Left hindlimb (tissue), 1 donor: ENCODE results near the gene RNF151.
A peak's percentile ranks its signal among the peaks of the same experiment; 100 is the strongest.
"Not testable (repeated sequence)": the region's sequence is repeated elsewhere in the genome, so short reads cannot be mapped to it uniquely, and the experiment has no call there.

ENCODE experiments used
- DNase-seq: peaks from one replicate; pipeline ENCODE4 v3.0.0-alpha.2; 2018

Gene RNF151

DNA sequence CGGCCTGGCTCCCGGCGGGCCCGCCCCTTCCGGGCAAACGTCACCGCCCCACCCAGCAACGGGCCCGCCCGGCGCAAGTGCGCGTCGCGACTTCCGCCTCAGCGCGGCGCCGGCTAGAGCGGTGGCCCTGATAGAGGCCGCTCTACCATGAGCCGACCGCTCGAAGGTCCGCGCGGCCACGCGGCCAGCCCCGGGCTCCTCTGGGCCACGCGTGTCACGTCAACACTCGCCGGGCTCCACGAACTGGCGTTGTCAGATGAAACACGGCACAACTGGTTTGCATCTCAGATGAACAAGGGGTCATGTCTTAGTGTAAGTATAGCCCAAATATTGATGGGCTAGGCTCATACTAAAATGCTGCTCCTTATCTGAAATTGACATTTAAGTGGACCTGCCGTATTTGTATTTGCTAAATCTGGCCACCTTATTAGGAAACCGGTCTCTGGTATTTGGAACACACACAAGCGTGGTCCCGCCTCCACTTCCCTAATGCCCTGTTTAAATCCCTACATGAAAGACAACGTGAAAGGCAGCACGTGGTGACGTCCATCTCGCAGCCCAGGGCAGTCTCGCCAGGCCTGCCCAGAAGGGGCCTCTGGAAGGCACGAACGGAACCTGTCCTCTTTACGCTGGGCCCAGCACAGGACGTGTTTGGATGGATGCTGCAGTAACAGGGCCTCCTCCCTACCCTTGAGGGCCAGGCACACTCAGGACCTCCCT, 43.3 kb downstream of the RNF151 start, which contains the start of gene ZNF598:
TSS of gene ZNF598 (minus strand) at position 31 of the 720 bp plus-strand sequence.
- peak; percentile 89 for DNase-seq

DNA sequence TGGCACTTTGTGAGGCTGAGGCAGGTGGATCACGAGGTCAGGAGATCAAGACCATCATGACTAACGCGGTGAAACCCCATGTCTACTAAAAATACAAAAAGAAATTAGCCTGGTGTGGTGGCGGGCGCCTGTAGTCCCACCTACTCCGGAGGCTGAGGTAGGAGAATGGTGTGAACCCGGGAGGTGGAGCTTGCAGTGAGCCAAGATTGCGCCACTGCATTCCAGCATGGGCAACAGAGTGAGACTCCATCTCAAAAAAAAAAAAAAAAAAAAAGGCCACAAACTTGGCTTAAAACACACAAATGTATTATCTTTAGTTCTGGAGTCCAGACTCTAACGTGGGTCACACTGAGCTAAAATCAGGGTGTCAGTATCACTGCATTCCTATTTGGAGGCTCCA, 45.1 kb downstream of the RNF151 start:
- not testable (repeated sequence) for DNase-seq

DNA sequence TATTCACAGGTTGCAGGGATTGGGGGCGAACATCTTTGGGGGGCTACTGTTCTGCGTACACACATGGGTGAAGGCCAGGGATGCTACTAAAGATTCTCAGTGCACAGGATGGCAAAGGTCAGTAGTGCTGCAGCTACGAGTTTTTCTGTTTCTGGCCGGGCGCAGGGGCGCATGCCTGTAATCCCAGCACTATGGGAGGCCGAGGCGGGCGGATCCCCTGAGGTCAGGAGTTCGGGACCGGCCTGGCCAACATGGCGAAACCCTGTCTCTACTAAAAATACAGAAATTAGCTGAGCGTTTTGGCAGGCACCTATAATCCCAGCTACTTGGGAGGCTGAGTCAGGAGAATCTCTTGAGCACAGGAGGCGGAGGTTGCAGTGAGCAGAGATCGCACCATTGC, 46.9 kb downstream of the RNF151 start:
- no peak for DNase-seq

- DNase-seq, result no peak
Measured at GRCh38 chr16:2015117-2015946, 48.7 kb downstream of the RNF151 start.

GRCh38 chr16:2015947-2016208, 49.2 kb downstream of the RNF151 start:
- DNase-seq, result no peak

- no peak for DNase-seq
Measured at GRCh38 chr16:2016407-2016922, 49.8 kb downstream of the RNF151 start.
